T-helper 9 cell (primary cell): ENCODE data around the gene WDR53.
"Not testable (repeated sequence)": the region's sequence is repeated elsewhere in the genome, so short reads cannot be mapped to it uniquely, and the experiment has no call there.

Source experiments
- DNase-seq: peaks from one replicate; pipeline ENCODE4 v3.0.0-alpha.2; 2020
- total RNA-seq, 2 donors: gene quantifications; one replicate each; lab custom pipeline; 2026; lab: John Stamatoyannopoulos, UW

WDR53 gene
- 13.5 to 25.4 reads per million in 2 donors for total RNA-seq

- peak; percentile 93 for DNase-seq
These were observed at the start of gene WDR53, which contains the start of gene FBXO45 for GRCh38 chr3:196568246-196569002. Gene WDR53, minus strand, starts transcription at chr3:196568554. Its CDS starts 7,079 bp downstream, at chr3:196561475. Gene FBXO45, plus strand, starts transcription at chr3:196568660. Its CDS starts 325 bp downstream, at chr3:196568985.

GRCh38 chr3:196617256-196617655 lies 48.9 kb upstream of the WDR53 start:
- DNase-seq: no peak

GRCh38 chr3:196615234-196615633 lies 46.9 kb upstream of the WDR53 start:
- not testable (repeated sequence) for DNase-seq

DNA sequence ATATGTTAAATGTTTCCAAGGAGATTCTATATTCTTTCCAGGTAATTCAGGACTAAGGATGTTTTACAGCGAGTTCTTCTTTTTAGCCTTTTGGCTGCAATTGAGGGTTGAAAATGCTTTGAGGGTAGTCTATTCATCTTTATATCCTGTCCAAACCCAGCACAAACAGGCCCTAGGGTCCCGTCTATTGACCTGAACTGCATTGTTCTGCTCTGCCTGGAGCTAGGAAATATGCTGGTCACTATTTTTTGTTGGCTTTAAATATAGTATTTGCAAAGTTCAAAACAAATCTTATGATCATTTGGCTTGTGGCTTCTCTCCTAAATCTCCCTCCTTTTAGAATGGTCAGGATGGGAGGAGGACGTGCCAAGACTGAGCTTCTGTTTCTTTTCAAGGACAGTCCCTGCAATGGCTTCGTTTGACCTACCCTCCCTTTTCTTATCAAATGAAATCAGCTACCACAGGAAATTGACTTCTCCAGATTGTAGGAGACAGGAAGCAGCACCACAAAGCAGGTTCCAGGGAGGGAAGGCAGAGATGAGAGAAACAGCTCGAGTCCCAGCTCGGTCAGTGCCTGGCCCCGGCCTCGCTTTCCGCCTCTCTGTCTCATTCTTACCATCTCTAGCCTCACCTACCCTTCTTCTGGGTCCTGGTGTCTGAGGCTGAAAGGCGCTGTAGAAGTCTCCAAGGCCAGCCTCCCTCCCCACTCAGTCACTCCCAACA lies 43.6 kb upstream of the WDR53 start:
- no peak for DNase-seq

DNA sequence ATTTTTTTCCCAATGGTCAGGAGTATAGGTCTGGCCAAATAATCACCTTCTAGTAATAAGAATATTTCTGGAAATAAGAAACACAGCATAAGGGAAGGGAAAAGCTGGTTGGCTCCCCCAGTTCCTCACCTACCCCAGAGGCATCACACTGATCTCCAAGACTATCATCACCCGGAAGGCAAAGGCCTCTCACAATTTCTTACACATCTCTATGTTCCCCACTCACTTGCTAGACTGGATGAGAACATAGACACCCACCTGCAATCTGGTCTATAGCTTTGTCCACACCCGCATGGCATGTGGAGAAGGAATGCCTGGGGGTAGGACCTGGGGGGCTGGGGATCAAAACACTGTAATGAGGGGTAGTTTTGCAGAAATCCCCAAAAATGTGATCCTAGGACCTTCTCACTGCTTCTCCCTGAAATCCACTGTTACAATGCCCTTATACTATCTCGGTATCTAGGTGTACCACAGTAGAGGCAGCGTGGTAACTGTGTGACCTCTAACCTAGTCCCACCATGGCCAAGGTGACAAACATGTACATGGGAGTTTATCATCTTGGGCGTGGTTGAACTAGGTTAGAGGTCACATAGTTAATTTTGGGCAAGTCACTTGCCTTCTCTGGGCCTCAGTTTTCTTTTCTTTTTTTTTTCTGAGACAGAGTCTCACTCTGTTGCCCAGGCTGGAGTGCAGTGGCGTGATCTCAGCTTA lies 41.6 kb upstream of the WDR53 start:
- no peak for DNase-seq

DNA sequence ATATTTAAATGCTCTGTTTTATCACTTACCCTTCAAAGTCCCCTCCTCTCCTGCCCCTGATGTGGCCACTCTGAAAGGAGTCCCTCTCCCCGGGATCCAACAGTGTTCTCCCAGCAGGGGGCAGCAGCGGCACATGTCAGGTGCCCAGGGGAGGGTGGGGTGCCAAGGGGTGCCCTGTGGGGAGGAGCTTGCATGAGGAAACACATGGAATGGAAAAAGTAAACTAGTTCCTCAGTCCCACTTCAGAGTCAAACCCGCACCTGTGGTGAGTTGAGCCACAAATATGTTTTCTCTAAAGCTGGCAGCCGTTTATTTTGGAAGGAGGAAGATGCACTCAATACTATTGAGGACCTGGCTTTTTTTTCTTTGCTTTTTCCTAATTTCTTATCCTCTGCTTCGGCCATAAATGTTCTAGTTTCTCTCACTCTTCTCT lies 41.0 kb upstream of the WDR53 start:
- peak; percentile 98 for DNase-seq

- no peak for DNase-seq
These were observed 40.3 kb upstream of the WDR53 start for GRCh38 chr3:196608693-196609092.

GRCh38 chr3:196604548-196604947 lies 36.2 kb upstream of the WDR53 start:
- DNase-seq: peak; percentile 35

DNA sequence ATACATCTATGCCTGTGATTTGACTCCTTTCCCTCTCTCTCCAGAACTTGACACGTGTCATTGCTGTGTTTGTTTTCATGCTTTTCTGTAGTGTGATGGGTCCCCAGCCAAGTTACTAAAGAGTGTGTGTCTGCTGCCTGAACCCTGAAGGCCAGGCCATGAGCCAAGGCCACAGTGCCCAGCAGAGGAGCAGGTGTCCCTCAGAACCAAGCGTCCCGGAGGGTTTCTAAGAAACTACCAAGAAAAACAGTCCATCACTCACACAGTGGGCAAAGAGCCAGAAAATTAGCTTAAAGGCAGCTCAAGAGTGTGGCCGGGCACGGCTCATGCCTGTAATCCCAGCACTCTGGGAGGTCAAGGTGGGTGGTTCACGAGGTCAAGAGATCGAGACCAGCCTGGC lies 35.3 kb upstream of the WDR53 start:
- no peak for DNase-seq

DNA sequence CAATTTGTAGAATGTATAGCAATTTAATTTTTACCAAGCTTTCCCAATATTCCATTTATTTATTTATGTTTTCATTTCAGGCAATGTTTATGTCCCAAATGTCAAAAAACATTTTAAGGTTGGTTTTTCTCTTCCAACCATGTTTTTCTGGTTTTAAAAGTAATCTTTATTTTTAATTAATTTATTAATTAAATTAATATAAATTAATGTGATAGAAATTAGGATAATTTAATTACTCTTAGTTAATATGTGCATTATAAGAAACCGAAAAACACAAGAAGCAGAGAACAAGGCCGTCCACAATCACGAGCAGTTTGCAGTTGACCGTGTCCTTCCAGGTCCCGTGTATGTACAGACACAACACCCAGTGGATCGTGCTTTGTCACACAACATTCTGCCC lies 34.3 kb upstream of the WDR53 start:
- DNase-seq: no peak

- DNase-seq: no peak
These were observed 32.0 kb upstream of the WDR53 start for GRCh38 chr3:196600359-196600758.

GRCh38 chr3:196599734-196600128 lies 31.4 kb upstream of the WDR53 start:
- DNase-seq: no peak

DNA sequence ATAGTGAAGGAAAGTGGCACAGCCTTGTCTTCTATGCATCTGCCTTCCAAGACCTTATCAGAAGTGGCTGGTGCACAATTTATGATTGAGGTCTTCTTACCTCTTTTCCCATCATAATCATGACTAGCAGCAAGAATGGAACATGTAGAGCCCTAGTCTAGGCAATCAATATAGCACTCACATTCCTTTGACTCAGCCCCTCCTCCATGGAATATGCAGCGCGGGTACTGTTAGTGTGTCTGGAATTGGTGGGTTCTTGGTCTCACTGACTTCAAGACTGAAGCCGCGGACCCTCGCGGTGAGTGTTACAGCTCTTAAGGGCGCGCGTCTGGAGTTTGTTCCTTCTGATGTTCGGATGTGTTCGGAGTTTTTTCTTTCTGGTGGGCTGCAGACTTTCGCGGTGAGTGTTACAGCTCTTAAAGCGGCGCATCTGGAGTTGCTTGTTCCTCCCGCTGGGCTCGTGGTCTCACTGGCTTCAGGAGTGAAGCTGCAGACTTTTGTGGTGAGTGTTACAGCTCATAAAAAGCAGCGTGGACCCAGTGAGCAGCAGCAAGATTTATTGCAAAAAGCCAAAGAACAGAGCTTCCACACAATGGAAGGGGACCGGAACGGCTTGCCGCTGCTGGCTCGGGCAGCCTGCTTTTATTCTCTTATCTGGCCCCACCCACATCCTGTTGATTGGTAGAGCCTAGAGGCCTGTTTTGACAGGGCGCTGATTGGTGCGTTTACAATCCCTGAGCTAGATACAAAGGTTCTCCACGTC lies 29.8 kb upstream of the WDR53 start:
- DNase-seq: peak; percentile 12

DNA sequence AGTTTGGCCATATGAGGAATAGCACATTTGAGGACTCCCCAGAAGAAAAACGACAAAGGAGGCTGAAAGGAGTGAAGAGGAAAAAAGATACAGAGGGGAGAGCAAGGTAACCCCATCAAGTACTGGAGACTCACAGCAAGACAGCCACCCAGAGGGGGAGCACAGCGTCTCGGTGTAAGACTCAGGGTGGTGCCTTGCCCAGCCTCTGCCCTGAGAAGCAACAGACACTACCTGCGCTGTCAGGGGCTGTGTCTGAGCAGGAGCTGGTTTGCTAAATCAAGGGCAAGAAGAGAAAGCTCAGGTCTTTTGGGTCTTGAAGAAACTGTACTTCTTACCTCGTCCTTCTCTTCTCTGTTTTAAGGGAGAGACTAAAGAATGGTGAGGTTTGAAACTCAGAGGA lies 28.0 kb upstream of the WDR53 start:
- no peak for DNase-seq

GRCh38 chr3:196590279-196590678 lies 21.9 kb upstream of the WDR53 start:
- DNase-seq: no peak

DNA sequence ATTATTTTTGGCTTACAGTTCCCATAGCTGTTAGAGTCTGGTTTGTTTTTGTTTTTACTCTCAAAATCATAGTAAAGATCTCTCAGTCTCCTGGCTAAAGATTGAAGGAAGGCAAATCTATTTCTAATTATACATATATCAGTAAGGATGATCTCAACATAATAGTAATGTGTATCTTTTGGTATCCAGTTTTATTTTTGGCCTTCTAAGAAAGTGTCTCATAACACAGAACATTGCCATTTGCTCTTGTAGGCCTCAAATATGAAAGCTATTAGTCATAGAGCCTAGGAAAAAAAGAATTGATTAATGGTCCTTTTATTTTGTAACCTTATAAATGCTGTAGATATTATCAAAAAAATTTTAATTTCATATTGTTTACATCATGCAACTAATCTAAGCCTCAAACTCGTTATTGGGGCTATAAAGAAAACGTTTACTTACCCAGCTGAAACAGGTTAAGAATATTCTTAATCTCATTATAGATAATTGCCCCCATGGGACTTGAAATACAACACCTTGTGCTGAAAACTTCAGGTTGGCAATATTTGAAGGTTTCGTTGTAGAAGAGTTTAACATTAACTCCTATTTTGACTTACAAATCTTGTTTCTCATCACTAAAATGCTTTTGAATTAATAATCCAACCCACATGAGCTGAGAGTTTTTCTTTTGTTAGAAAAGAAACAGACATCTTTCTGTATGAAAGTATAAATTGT lies 16.8 kb upstream of the WDR53 start:
- no peak for DNase-seq

- no peak for DNase-seq
These were observed 4.0 kb upstream of the WDR53 start for GRCh38 chr3:196572389-196572788.

- DNase-seq: not testable (repeated sequence)
These were observed 2.0 kb upstream of the WDR53 start for GRCh38 chr3:196570332-196570731.

- peak; percentile 43 for DNase-seq
These were observed 706 bp upstream of the WDR53 start for GRCh38 chr3:196569003-196569516.

GRCh38 chr3:196563721-196564225 lies 4.6 kb downstream of the WDR53 start:
- peak; percentile 12 for DNase-seq

DNA sequence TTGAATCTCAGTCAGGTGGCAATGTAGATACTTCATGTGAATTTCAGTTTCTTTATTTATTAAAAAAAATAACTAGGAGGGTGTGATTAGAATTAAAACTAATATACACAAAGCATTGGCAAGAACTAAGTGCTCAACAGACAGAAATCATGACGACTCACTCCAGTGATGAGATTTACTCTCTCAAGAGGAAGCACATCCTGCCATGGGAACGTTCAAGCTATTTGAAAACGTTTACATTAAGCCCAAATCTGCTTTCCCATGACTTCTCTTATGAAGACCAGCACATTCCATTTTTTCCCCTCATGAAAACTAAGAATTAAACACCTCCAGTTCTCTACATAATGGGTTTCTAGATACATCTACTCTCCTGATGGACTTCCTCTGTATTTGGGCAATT lies 8.5 kb downstream of the WDR53 start:
- DNase-seq: no peak
